ENCODE data around the gene RAX2. TPM values are rescaled to one million over a fixed set of nuclear protein-coding genes. Genes with fewer than 3 reads are reported as not detected.

The RAX2 gene
- total RNA-seq, 1 donor from 2014 or later: not detected

- Mint-ChIP-seq H3K4me1 (ENCODE audit: unreplicated experiment) (no peaks in the 10 kb centered on the region), H3K4me3 (no peak overlapping the region), H3K27me3 (peaks cover 53% of the 10 kb centered on the region), H3K36me3 (no peaks in the 10 kb centered on the region), H3K9me3 (peaks cover 6% of the 10 kb centered on the region), H3K27ac (no peak overlapping the region)
- DNase-seq (ENCODE audit: extremely low spot score, unreplicated experiment): no peak
- no peak for TF ChIP-seq CTCF (conservative IDR thresholded peaks at IDR 0.05)
Measured at GRCh38 chr19:3798137-3798536, 26.1 kb upstream of the RAX2 start.

- H3K4me1 Mint-ChIP-seq (ENCODE audit: unreplicated experiment): no peaks in the 10 kb centered on the region
- H3K4me3 Mint-ChIP-seq: no peak overlapping the region
- TF ChIP-seq CTCF (conservative IDR thresholded peaks at IDR 0.05): no peak
- no peaks in the 10 kb centered on the region for H3K36me3 Mint-ChIP-seq
- H3K9me3 Mint-ChIP-seq: peaks cover 6% of the 10 kb centered on the region
- no peak for DNase-seq (ENCODE audit: extremely low spot score, unreplicated experiment)
- H3K27ac Mint-ChIP-seq: no peak overlapping the region
- H3K27me3 Mint-ChIP-seq: peaks cover 44% of the 10 kb centered on the region
Measured at GRCh38 chr19:3796358-3796757, 24.3 kb upstream of the RAX2 start.

- Mint-ChIP-seq H3K27ac (no peak overlapping the region), H3K4me1 (ENCODE audit: unreplicated experiment) (no peaks in the 10 kb centered on the region), H3K4me3 (no peak overlapping the region), H3K27me3 (peaks cover 46% of the 10 kb centered on the region), H3K9me3 (peaks cover 12% of the 10 kb centered on the region), H3K36me3 (no peaks in the 10 kb centered on the region)
- no peak for DNase-seq (ENCODE audit: extremely low spot score, unreplicated experiment)
- no peak for TF ChIP-seq CTCF (conservative IDR thresholded peaks at IDR 0.05)
Measured at GRCh38 chr19:3793799-3794198, 21.8 kb upstream of the RAX2 start.

GRCh38 chr19:3792114-3792513, 20.1 kb upstream of the RAX2 start:
- Mint-ChIP-seq H3K4me3 (no peak overlapping the region), H3K27me3 (peaks cover 50% of the 10 kb centered on the region), H3K36me3 (no peaks in the 10 kb centered on the region), H3K4me1 (ENCODE audit: unreplicated experiment) (no peaks in the 10 kb centered on the region), H3K9me3 (peaks cover 12% of the 10 kb centered on the region), H3K27ac (no peak overlapping the region)
- DNase-seq (ENCODE audit: extremely low spot score, unreplicated experiment): no peak
- no peak for TF ChIP-seq CTCF (conservative IDR thresholded peaks at IDR 0.05)

GRCh38 chr19:3790941-3791340, 18.9 kb upstream of the RAX2 start:
- Mint-ChIP-seq H3K36me3 (no peaks in the 10 kb centered on the region), H3K4me1 (ENCODE audit: unreplicated experiment) (no peaks in the 10 kb centered on the region), H3K27ac (no peak overlapping the region), H3K4me3 (no peak overlapping the region), H3K9me3 (peaks cover 6% of the 10 kb centered on the region), H3K27me3 (peaks cover 51% of the 10 kb centered on the region)
- no peak for TF ChIP-seq CTCF (conservative IDR thresholded peaks at IDR 0.05)
- DNase-seq (ENCODE audit: extremely low spot score, unreplicated experiment): no peak

GRCh38 chr19:3790209-3790734, 18.2 kb upstream of the RAX2 start:
- Mint-ChIP-seq H3K4me3 (no peak overlapping the region), H3K36me3 (no peaks in the 10 kb centered on the region), H3K9me3 (peaks cover 6% of the 10 kb centered on the region), H3K27me3 (peaks cover 54% of the 10 kb centered on the region), H3K27ac (no peak overlapping the region), H3K4me1 (ENCODE audit: unreplicated experiment) (no peaks in the 10 kb centered on the region)
- DNase-seq (ENCODE audit: extremely low spot score, unreplicated experiment): no peak
- no peak for TF ChIP-seq CTCF (conservative IDR thresholded peaks at IDR 0.05)
